Epithelial cell of proximal tubule (primary cell): Measurements from ENCODE around the gene COL11A1. TPM values are rescaled to one million over a fixed set of nuclear protein-coding genes. Genes with fewer than 3 reads are reported as not detected.

Source experiments
- DNase-seq: peaks from one replicate; pipeline ENCODE4 v3.0.0-alpha.2; 2011; ENCODE audit warnings: low read depth
- H3K4me3 ChIP-seq: 2 replicates; pipeline ENCODE4 v1.5.1; 2011; ENCODE audit warnings: low read depth, mild to moderate bottlenecking, low read length
- CTCF ChIP-seq: conservative IDR thresholded peaks from 2 replicates; pipeline ENCODE4 v1.5.1; 2012; ENCODE audit warnings: low read depth, mild to moderate bottlenecking, low read length
- total RNA-seq: library from RNA; depleted of rRNA; stranded (reverse); fragments of >200 nt; gene quantifications from 2 replicates; pipeline ENCODE4 v1.2.3, GENCODE V29; 2015

The COL11A1 gene
- total RNA-seq, 1 donor from 2014 or later = 8.2 TPM

GRCh38 chr1:102891868-102892625, 216.3 kb downstream of the COL11A1 start:
- no peak for TF ChIP-seq CTCF
- no peak for DNase-seq
- no peak overlapping the region for H3K4me3 ChIP-seq

- DNase-seq = no peak
- no peak for TF ChIP-seq CTCF
- no peak overlapping the region for H3K4me3 ChIP-seq
Measured at GRCh38 chr1:102886638-102887037, 221.7 kb downstream of the COL11A1 start.

- no peak for TF ChIP-seq CTCF
- DNase-seq = no peak
- H3K4me3 ChIP-seq = no peak overlapping the region
Measured at GRCh38 chr1:102884238-102884637, 224.1 kb downstream of the COL11A1 start.

- no peak for TF ChIP-seq CTCF
- DNase-seq = peak; percentile 27
- H3K4me3 ChIP-seq = no peak overlapping the region
Measured at GRCh38 chr1:102879439-102879993, 228.8 kb downstream of the COL11A1 start.

- no peak overlapping the region for H3K4me3 ChIP-seq
- no peak for DNase-seq
- TF ChIP-seq CTCF = no peak
Measured at GRCh38 chr1:102875756-102876155, 232.6 kb downstream of the COL11A1 start.

- no peak overlapping the region for H3K4me3 ChIP-seq
- no peak for DNase-seq
- no peak for TF ChIP-seq CTCF
Measured at GRCh38 chr1:102872526-102872925, 235.8 kb downstream of the COL11A1 start.

- H3K4me3 ChIP-seq = no peak overlapping the region
- no peak for TF ChIP-seq CTCF
- no peak for DNase-seq
Measured at GRCh38 chr1:102872097-102872496, 236.2 kb downstream of the COL11A1 start.
